SH-SY5Y (cell line): Measurements from ENCODE around the gene NEGR1.
A peak's percentile ranks its signal among the peaks of the same experiment; 100 is the strongest.

ENCODE experiments used
- GATA2 ChIP-seq: IDR thresholded peaks from 2 replicates; pipeline ENCODE4 v1.6.1; 2011; ENCODE audit warnings: mild to moderate bottlenecking, low read depth, low read length
- GATA3 ChIP-seq: IDR thresholded peaks from 2 replicates; pipeline ENCODE4 v1.6.1; 2011; ENCODE audit warnings: low read depth, mild to moderate bottlenecking, low read length, moderate library complexity

Gene NEGR1

DNA sequence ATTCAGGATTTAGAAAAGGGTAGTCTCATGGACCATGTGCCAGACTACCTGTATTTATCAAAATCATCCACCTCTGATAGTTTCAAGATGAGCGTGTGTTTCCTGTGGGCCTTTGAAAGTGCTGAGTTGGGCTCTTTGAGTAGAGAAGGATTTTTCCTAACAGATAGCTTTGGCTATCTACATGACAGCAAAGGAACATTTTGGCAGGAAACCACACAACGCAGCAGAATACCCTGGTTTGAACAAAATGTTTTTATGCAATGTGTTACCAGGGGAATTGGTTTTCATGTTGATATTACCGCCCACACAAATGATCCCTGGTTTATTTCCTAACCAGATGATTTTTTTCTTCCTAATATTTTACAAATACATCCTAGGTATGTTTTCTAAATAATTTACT, 431.4 kb downstream of the NEGR1 start:
- TF ChIP-seq GATA3 (no peak), GATA2 (no peak)

DNA sequence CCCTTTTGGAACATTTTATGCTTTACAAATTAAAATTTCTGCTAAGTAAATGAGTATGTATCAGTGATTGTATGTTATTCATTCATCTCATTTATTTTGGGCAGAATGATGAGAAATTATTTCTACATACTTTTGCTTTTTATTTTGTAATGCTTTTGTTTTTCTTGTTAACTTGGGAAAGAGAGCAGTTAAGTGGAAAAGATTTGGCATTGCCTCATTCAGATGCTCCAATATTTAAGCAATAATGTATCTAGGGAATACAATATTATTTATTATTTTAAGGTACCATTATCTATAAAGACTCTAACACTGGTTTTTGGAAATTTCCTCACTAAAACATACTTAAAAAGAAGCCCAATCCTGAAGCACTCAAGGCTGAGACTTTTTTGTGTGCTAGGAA, 431.8 kb downstream of the NEGR1 start:
- no peak for TF ChIP-seq GATA2
- TF ChIP-seq GATA3, result no peak

DNA sequence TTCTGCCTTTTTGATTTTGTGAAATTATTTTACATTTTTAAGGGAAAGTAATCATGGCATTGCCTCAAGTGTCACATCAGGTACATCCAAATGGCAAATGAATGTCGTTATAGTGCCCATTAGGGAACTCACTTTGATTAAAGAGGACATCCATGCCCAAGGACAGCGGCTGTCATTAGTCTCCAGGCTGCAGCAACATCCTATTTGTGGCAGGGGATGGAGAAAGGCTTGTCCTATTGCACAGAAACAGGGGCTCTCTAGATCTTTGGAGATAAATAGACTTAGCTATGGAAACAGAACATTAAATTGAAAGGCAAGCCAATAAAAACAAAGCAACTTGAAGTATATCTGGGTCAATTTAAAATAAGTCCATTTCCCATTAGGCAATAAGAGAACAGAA, 439.3 kb downstream of the NEGR1 start:
- TF ChIP-seq GATA2 (peak; percentile 82), GATA3 (peak; percentile 27; the same call in 1 of the 2 replicates)

GRCh38 chr1:71839876-71840275, 442.5 kb downstream of the NEGR1 start:
- TF ChIP-seq GATA3, result peak; percentile 79
- TF ChIP-seq GATA2, result no peak

DNA sequence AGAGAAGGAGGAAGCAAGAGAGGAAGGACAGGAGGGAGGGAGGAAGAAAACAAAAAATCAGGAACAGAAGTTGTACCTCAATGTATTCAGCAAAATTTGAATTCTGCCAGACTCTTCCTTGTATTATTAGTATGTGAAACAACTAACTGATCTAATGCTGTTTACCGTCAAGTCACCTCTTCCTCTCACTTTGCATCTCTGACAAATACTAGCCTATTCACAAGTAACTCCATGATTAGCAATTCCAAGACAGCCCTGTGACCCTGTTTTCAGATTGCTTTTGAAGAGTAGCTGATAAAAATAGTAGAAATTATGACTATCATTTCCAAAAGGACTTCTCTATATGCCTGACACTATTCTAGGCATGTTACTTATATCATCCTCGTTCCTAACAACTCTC, 445.4 kb downstream of the NEGR1 start:
- no peak for TF ChIP-seq GATA3
- TF ChIP-seq GATA2, result no peak

DNA sequence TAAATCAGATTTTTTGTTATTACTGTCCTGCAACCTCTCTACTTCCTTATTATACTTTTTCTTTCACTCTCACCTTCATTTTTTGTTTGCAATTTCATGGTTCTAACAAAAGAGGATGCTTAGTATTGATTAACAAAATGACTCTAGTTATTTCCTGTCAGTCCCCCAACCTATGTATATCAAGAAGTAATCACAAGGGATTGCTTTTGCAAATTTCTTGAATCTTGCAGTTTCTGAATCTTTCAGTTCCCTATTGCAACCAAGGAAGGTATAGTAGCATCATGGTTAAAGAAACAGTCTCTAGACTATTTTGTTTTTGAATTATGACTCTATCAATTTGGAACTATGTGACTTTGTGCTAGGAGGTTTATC, 446.9 kb downstream of the NEGR1 start:
- TF ChIP-seq GATA3, result no peak
- no peak for TF ChIP-seq GATA2

GRCh38 chr1:71834601-71835441, 447.5 kb downstream of the NEGR1 start:
- TF ChIP-seq GATA2 (peak; percentile 25; the same call in 1 of the 2 replicates), GATA3 (no peak)

DNA sequence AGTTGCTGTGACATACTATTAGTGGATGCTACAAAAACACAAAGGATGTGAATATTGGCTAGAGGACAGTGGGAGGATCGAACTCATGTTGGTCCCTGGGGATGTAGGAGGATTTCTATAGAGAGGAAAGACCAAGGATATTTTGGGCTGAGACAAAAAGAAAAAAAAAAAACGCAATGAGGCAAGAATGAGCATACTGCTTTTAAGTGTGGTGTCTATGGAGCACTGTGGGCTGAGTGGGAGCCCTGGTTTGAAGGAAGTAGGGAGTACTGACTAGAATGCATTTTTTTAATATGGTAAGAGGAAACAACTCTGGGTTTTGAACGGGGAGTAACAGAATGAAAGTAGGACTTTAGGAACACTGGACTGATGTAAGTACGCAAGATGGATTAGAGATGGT, 450.7 kb downstream of the NEGR1 start:
- TF ChIP-seq GATA3 (no peak), GATA2 (no peak)

GRCh38 chr1:71829346-71829745, 453.0 kb downstream of the NEGR1 start:
- TF ChIP-seq GATA3 (no peak), GATA2 (no peak)

- TF ChIP-seq GATA2 (no peak), GATA3 (no peak)
These were observed 453.8 kb downstream of the NEGR1 start for GRCh38 chr1:71828431-71829012.

DNA sequence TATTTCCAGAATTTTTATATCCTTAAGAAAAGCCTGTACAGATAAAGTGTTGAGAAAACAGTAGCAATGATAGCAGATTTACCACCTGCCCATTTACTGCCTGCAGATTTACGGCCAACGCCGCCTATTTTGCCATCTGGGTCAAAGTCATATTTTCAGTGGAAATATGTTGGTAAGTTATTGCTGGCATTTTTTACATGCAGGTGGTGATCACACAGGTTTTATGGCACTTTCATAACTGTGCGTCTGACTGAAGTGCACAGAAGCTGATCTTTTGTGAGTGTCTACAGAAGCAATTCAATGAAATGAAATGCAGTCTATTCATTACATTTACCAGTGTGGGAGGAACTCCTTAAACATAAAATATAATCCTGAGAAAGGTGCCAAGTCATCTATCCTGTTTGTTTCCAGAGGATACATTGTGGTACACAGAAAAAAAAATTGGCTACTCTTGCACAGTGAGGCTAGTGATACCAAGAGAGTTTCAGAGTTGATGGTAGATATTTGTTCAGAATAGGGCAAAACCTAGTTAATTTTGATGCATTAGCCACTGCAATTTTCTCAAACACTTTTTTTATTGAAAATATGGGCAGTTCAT, 458.5 kb downstream of the NEGR1 start:
- no peak for TF ChIP-seq GATA3
- no peak for TF ChIP-seq GATA2

GRCh38 chr1:71817028-71817427, 465.3 kb downstream of the NEGR1 start:
- no peak for TF ChIP-seq GATA2
- no peak for TF ChIP-seq GATA3

GRCh38 chr1:71809085-71809484, 473.3 kb downstream of the NEGR1 start:
- TF ChIP-seq GATA2, result no peak
- TF ChIP-seq GATA3, result no peak

DNA sequence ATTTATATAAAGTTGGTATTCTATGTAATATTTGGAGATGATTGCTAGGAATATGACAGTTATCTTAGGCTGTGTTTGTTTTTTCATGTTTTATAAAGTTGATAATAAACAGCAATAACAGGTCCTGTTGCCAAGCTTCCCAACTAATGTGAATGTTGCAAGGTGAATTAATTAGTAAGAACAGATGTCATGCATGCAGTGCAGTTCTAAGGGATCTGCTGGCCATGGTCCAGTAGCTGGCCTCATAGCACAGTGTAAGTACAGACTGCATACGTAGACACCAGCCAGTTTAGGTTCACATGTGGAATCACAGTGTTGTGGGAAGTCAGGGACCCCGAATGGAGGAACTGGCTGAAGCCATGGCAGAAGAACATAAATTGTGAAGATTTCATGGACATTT, 478.2 kb downstream of the NEGR1 start:
- TF ChIP-seq GATA3 (no peak), GATA2 (no peak)

DNA sequence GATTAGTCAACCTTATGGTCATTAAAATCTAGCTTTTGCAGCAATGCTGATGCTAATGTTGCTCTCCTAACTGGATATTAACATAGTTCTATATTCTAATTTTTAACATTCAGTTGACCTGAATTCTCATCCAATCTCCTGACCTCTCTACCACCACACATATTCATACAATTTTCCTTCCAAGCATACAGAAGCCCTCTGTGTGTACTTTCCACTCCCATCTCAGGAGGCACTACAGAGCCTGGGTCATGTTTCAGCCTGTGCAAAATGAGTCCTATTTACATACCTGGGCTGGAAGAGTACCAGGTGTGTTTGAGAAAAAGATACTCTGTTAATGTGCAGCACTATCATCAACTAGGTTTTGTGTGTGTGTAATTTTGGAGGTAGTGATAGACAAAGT, 486.3 kb downstream of the NEGR1 start:
- TF ChIP-seq GATA3 (no peak), GATA2 (no peak)

GRCh38 chr1:71792264-71792663, 490.1 kb downstream of the NEGR1 start:
- TF ChIP-seq GATA2, result no peak
- TF ChIP-seq GATA3, result no peak
